PFSK-1 (cell line): ENCODE measurements around the gene CCDC184.

Source experiments
- POLR2AphosphoS5 ChIP-seq: IDR thresholded peaks from 2 replicates; pipeline ENCODE4 v1.6.1; 2012; ENCODE audit warnings: low read depth, mild to moderate bottlenecking, control low read depth, low read length, moderate library complexity
- REST ChIP-seq, 2 experiments: IDR thresholded peaks; 2 replicates each; pipeline versions ENCODE4 v1.6.1 to v1.8.0; 2011 to 2012; ENCODE audit warnings: low read depth in 2 of 2, low read length in 2 of 2, control low read depth in 1 of 2, inconsistent platforms in 1 of 2, mild to moderate bottlenecking in 1 of 2, moderate library complexity in 1 of 2; ENCODE audit not compliant: insufficient read depth in 1 of 2
- SIN3A ChIP-seq: IDR thresholded peaks from 2 replicates; pipeline ENCODE4 v1.6.1; 2012; ENCODE audit warnings: mild to moderate bottlenecking, low read length, moderate library complexity, borderline replicate concordance; ENCODE audit not compliant: insufficient read depth
- TAF1 ChIP-seq: IDR thresholded peaks from 2 replicates; pipeline ENCODE4 v1.6.1; 2012; ENCODE audit warnings: low read length, control low read depth, borderline replicate concordance; ENCODE audit not compliant: insufficient read depth

GRCh38 chr12:48221645-48222044, 38.2 kb downstream of the CCDC184 start:
- TF ChIP-seq REST (IDR thresholded peaks at IDR 0.05; ENCODE audit: insufficient read depth in 1 of 2, low read depth in 2 of 2, low read length in 2 of 2) = no peak
- no peak for TF ChIP-seq POLR2AphosphoS5
- no peak for TF ChIP-seq SIN3A
- no peak for TF ChIP-seq TAF1
